ENCODE measurements around the gene ZNF678.

Gene ZNF678

DNA sequence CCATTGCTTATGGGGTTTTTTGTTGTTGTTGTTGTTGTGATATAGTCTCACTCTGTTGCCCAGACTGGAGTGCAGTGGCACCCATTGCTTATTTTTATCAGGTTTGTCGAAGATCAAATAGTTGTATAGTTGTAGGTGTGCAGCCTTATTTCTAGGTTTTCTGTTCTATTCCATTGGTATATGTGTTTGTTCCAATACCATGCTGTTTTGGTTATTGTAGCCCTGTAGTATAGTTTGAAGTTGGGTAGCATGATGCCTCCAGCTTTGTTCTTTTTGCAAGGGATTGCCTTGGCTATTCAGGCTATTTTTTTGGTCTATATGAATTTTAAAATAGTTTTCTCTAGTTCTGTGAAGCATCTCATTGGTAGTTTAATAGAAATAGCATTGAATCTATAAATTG, 11.6 kb downstream of the ZNF678 start:
- H3K9ac ChIP-seq (ENCODE audit: low read depth, low read length, poor library complexity, severe bottlenecking): no peak overlapping the region
- no peak overlapping the region for H3K4me2 ChIP-seq (ENCODE audit: low read depth, low read length, poor library complexity, severe bottlenecking)
- TF ChIP-seq, protein P1, sequence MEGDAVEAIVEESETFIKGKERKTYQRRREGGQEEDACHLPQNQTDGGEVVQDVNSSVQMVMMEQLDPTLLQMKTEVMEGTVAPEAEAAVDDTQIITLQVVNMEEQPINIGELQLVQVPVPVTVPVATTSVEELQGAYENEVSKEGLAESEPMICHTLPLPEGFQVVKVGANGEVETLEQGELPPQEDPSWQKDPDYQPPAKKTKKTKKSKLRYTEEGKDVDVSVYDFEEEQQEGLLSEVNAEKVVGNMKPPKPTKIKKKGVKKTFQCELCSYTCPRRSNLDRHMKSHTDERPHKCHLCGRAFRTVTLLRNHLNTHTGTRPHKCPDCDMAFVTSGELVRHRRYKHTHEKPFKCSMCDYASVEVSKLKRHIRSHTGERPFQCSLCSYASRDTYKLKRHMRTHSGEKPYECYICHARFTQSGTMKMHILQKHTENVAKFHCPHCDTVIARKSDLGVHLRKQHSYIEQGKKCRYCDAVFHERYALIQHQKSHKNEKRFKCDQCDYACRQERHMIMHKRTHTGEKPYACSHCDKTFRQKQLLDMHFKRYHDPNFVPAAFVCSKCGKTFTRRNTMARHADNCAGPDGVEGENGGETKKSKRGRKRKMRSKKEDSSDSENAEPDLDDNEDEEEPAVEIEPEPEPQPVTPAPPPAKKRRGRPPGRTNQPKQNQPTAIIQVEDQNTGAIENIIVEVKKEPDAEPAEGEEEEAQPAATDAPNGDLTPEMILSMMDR (conservative IDR thresholded peaks at IDR 0.05; ENCODE audit: low read length): no peak
- no peak for TF ChIP-seq EZH2phosphoT487 (IDR thresholded peaks at IDR 0.05; ENCODE audit: borderline replicate concordance)
- no peak overlapping the region for H3K4me3 ChIP-seq (ENCODE audit: low read length, poor library complexity, severe bottlenecking)
- no peaks in the 10 kb centered on the region for H3K27me3 ChIP-seq (ENCODE audit: insufficient read depth, low read length, poor library complexity, severe bottlenecking)
- peaks cover 23% of the 10 kb centered on the region for H4K20me1 ChIP-seq (ENCODE audit: insufficient read depth, low read length, poor library complexity, severe bottlenecking)
- H3K9me2 ChIP-seq (replicated peaks; ENCODE audit: low read depth, low read length): no peaks in the 10 kb centered on the region
- peaks cover 7% of the 10 kb centered on the region for H3K4me1 ChIP-seq (ENCODE audit: insufficient read depth, low read length, poor library complexity, severe bottlenecking)
- H3K36me3 ChIP-seq (ENCODE audit: insufficient read depth, low read length): no peaks in the 10 kb centered on the region
- H2AFZ ChIP-seq (ENCODE audit: low read length): no peak overlapping the region
- peaks cover 94% of the 10 kb centered on the region for H3K79me2 ChIP-seq (ENCODE audit: insufficient read depth, low read length)
- no peaks in the 10 kb centered on the region for H3F3A ChIP-seq (ENCODE audit: low read depth)
- H3K9me3 ChIP-seq (ENCODE audit: insufficient read depth, low read depth, low read length): peaks cover 20% of the 10 kb centered on the region

DNA sequence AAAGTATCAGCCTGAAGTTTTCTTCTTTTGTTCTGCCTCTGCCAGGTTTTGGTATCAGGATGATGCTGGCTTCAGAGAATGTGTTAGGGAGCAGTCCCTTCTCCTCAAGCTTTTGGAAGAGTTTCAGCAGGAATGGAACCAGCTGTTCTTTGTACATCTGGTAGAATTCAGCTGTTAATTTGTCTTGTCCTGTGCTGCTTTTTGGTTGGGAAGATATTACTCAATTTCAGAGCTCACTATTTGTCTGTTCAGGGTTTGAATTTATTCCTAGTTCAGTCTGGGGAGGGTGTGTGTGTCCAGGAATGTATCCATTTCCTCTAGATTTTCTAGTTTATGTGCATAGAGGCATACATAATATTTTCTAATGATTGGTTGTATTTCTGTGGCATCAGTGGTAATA, 12.8 kb downstream of the ZNF678 start:
- Histone ChIP-seq H3K9ac (ENCODE audit: low read depth, low read length, poor library complexity, severe bottlenecking) (no peak overlapping the region), H3K79me2 (ENCODE audit: insufficient read depth, low read length) (peaks cover 90% of the 10 kb centered on the region), H4K20me1 (ENCODE audit: insufficient read depth, low read length, poor library complexity, severe bottlenecking) (peaks cover 15% of the 10 kb centered on the region), H3K4me1 (ENCODE audit: insufficient read depth, low read length, poor library complexity, severe bottlenecking) (no peaks in the 10 kb centered on the region), H3K4me3 (ENCODE audit: low read length, poor library complexity, severe bottlenecking) (no peak overlapping the region), H3K27me3 (ENCODE audit: insufficient read depth, low read length, poor library complexity, severe bottlenecking) (no peaks in the 10 kb centered on the region), H3K9me2 (replicated peaks; ENCODE audit: low read depth, low read length) (no peaks in the 10 kb centered on the region), H3K4me2 (ENCODE audit: low read depth, low read length, poor library complexity, severe bottlenecking) (no peak overlapping the region), H2AFZ (ENCODE audit: low read length) (no peak overlapping the region), H3K9me3 (ENCODE audit: insufficient read depth, low read depth, low read length) (peaks cover 20% of the 10 kb centered on the region), H3F3A (ENCODE audit: low read depth) (no peaks in the 10 kb centered on the region), H3K36me3 (ENCODE audit: insufficient read depth, low read length) (no peaks in the 10 kb centered on the region)
- TF ChIP-seq, protein P1 (conservative IDR thresholded peaks at IDR 0.05; ENCODE audit: low read length): no peak
- TF ChIP-seq EZH2phosphoT487 (IDR thresholded peaks at IDR 0.05; ENCODE audit: borderline replicate concordance): no peak

DNA sequence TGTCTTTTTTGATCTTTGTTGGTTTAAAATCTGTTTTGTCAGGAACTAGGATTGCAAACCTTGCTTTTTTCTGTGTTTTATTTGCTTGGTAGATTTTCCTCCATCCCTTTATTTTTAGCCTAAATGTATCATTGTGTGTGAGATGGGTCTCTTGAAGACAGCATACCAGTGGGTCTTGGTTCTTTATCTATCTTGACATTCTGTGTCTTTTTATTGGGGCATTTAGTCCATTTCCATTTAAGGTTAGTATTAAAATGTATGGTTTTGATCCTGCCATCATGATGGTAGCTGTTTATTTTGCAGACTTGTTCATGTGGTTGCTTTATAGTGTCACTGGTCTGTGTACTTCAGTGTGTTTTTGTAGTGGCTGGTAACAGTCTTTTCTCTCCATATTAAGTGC, 14.1 kb downstream of the ZNF678 start:
- TF ChIP-seq EZH2phosphoT487 (IDR thresholded peaks at IDR 0.05; ENCODE audit: borderline replicate concordance): no peak
- TF ChIP-seq, protein P1 (conservative IDR thresholded peaks at IDR 0.05; ENCODE audit: low read length): no peak
- no peaks in the 10 kb centered on the region for H3K4me1 ChIP-seq (ENCODE audit: insufficient read depth, low read length, poor library complexity, severe bottlenecking)
- H3K27me3 ChIP-seq (ENCODE audit: insufficient read depth, low read length, poor library complexity, severe bottlenecking): no peaks in the 10 kb centered on the region
- H4K20me1 ChIP-seq (ENCODE audit: insufficient read depth, low read length, poor library complexity, severe bottlenecking): peaks cover 11% of the 10 kb centered on the region
- H3K4me3 ChIP-seq (ENCODE audit: low read length, poor library complexity, severe bottlenecking): no peak overlapping the region
- no peaks in the 10 kb centered on the region for H3K36me3 ChIP-seq (ENCODE audit: insufficient read depth, low read length)
- H3K9ac ChIP-seq (ENCODE audit: low read depth, low read length, poor library complexity, severe bottlenecking): no peak overlapping the region
- H3K9me3 ChIP-seq (ENCODE audit: insufficient read depth, low read depth, low read length): peaks cover 20% of the 10 kb centered on the region
- H3K9me2 ChIP-seq (replicated peaks; ENCODE audit: low read depth, low read length): no peaks in the 10 kb centered on the region
- no peak overlapping the region for H3K4me2 ChIP-seq (ENCODE audit: low read depth, low read length, poor library complexity, severe bottlenecking)
- no peak overlapping the region for H2AFZ ChIP-seq (ENCODE audit: low read length)
- no peaks in the 10 kb centered on the region for H3F3A ChIP-seq (ENCODE audit: low read depth)
- peaks cover 88% of the 10 kb centered on the region for H3K79me2 ChIP-seq (ENCODE audit: insufficient read depth, low read length)
